CD14-positive monocyte (primary cell): ENCODE data around the gene OTOG. TPM values are rescaled to one million over a fixed set of nuclear protein-coding genes. Genes with fewer than 3 reads are reported as not detected.
A peak's percentile ranks its signal among the peaks of the same experiment; 100 is the strongest.

Experiments
- DNase-seq, 3 donors: peaks; one replicate each; pipeline ENCODE4 v3.0.0-alpha.2; 2011 to 2022
- H2AFZ ChIP-seq: 2 replicates; pipeline ENCODE4 v1.6.0; 2012; ENCODE audit warnings: mild to moderate bottlenecking, low read depth, low read length, inconsistent platforms; ENCODE audit not compliant: insufficient read depth, poor library complexity, severe bottlenecking
- H3K27ac ChIP-seq, 2 donors: 1 replicate in 1 of 2; 2 replicates in 1 of 2; pipeline ENCODE4 v1.5.1; 2012 to 2013; ENCODE audit warnings: low read length in 2 of 2, control low read depth in 1 of 2, inconsistent platforms in 1 of 2, low read depth in 1 of 2, mild to moderate bottlenecking in 1 of 2
- H3K27me3 ChIP-seq, 2 donors: one replicate each; pipeline versions ENCODE4 v1.6.0 to v1.6.1; 2011 to 2013; ENCODE audit warnings: low read length in 2 of 2; ENCODE audit not compliant: control insufficient read depth in 2 of 2, insufficient read depth in 2 of 2
- H3K36me3 ChIP-seq, 2 donors: replicated peaks in 1 of 2; 1 replicate in 1 of 2; 2 replicates in 1 of 2; pipeline versions ENCODE4 v1.5.1 to v1.6.1; 2012 to 2013; ENCODE audit warnings: low read length in 2 of 2, control low read depth in 1 of 2, inconsistent platforms in 1 of 2, mild to moderate bottlenecking in 1 of 2; ENCODE audit not compliant: insufficient read depth in 2 of 2, control insufficient read depth in 1 of 2
- H3K4me1 ChIP-seq, 2 donors: 1 replicate in 1 of 2; 2 replicates in 1 of 2; pipeline versions ENCODE4 v1.5.1 to v1.6.1; 2012 to 2013; ENCODE audit warnings: low read length in 2 of 2, control low read depth in 1 of 2, inconsistent platforms in 1 of 2, mild to moderate bottlenecking in 1 of 2, moderate library complexity in 1 of 2; ENCODE audit not compliant: insufficient read depth in 2 of 2, control insufficient read depth in 1 of 2
- H3K4me2 ChIP-seq: replicated peaks from 2 replicates; pipeline ENCODE3; 2012; ENCODE audit warnings: low read length, moderate library complexity, mild to moderate bottlenecking; ENCODE audit not compliant: poor library complexity, severe bottlenecking; ENCODE audit errors: extremely low read depth
- H3K4me3 ChIP-seq, 3 experiments: fragments of 200-600 bp in 1 of 3; sonication (generic) in 1 of 3; replicated peaks in 1 of 3; 1 replicate in 2 of 3; 2 replicates in 1 of 3; pipeline ENCODE4 v1.5.1; 2011 to 2013; ENCODE audit warnings: low read length in 3 of 3, mild to moderate bottlenecking in 3 of 3, control low read depth in 2 of 3, low read depth in 2 of 3, inconsistent platforms in 1 of 3, moderate library complexity in 1 of 3
- H3K79me2 ChIP-seq: 2 replicates; pipeline ENCODE4 v1.6.0; 2012; ENCODE audit warnings: mild to moderate bottlenecking, control low read depth, inconsistent platforms, low read length, moderate library complexity; ENCODE audit not compliant: insufficient read depth
- H3K9ac ChIP-seq: 2 replicates; pipeline ENCODE4 v1.6.0; 2017; ENCODE audit warnings: low read length, mild to moderate bottlenecking; ENCODE audit not compliant: insufficient read depth, poor library complexity, severe bottlenecking
- H3K9me3 ChIP-seq, 2 donors: replicated peaks in 1 of 2; 1 replicate in 1 of 2; 2 replicates in 1 of 2; pipeline versions ENCODE4 v1.5.1 to v1.6.1; 2012 to 2013; ENCODE audit warnings: low read length in 2 of 2, control low read depth in 1 of 2; ENCODE audit not compliant: control insufficient read depth in 1 of 2, insufficient read depth in 1 of 2
- H4K20me1 ChIP-seq: 2 replicates; pipeline ENCODE4 v1.6.0; 2012; ENCODE audit warnings: mild to moderate bottlenecking, low read length, control low read depth, moderate library complexity; ENCODE audit not compliant: insufficient read depth
- H3K27ac Mint-ChIP-seq, 7 donors: one replicate each; pipeline ENCODE4 v1.8.0; 2020; ENCODE audit warnings: mild to moderate bottlenecking in 7 of 7, mixed read lengths in 7 of 7, moderate library complexity in 6 of 7, inconsistent platforms in 2 of 7
- H3K27me3 Mint-ChIP-seq, 3 donors: one replicate each; pipeline ENCODE4 v1.8.0; 2021 to 2022; ENCODE audit warnings: low read depth in 3 of 3, mild to moderate bottlenecking in 3 of 3, mixed read lengths in 3 of 3, moderate library complexity in 3 of 3, inconsistent platforms in 1 of 3
- H3K36me3 Mint-ChIP-seq, 2 donors: one replicate each; pipeline ENCODE4 v1.8.0; 2020; ENCODE audit warnings: mixed read lengths in 2 of 2, inconsistent platforms in 1 of 2, mild to moderate bottlenecking in 1 of 2
- H3K4me1 Mint-ChIP-seq: one replicate; pipeline ENCODE4 v1.8.0; 2020; ENCODE audit warnings: mild to moderate bottlenecking, mixed read lengths
- H3K4me3 Mint-ChIP-seq, 2 donors: one replicate each; pipeline ENCODE4 v1.8.0; 2020; ENCODE audit warnings: mild to moderate bottlenecking in 2 of 2, mixed read lengths in 2 of 2, moderate library complexity in 1 of 2
- H3K9me3 Mint-ChIP-seq, 7 donors: one replicate each; pipeline ENCODE4 v1.8.0; 2020 to 2022; ENCODE audit warnings: mixed read lengths in 7 of 7, mild to moderate bottlenecking in 6 of 7, moderate library complexity in 6 of 7, inconsistent platforms in 2 of 7
- CTCF ChIP-seq: fragments of 200-600 bp; IDR thresholded peaks from one replicate; pipeline ENCODE4 v1.8.0; 2022; ENCODE audit warnings: antibody characterized with exemption, mild to moderate bottlenecking
- WGBS: methylation state at CpG from one replicate; pipeline ENCODE4 v1.1.5; 2013; ENCODE audit warnings: missing lambda C conversion rate; ENCODE audit not compliant: insufficient coverage; 5-methylcytosine and 5-hydroxymethylcytosine counted together
- intact Hi-C, 2 donors: fragments of 100-400 bp; cut with micrococcal nuclease; formaldehyde crosslinking; loops; one replicate each; pipeline versions ENCODE4 v1.15.0 to v1.15.1; 2023
- polyA plus RNA-seq, 3 donors: library from polyadenylated mRNA; depleted of rRNA in 1 of 3; unstranded in 2 of 3; stranded (reverse) in 1 of 3; fragments of 300-500 nt in 2 of 3; fragments of >200 nt in 1 of 3; fragmentation: Illumina TruSeq in 2 of 3; gene quantifications; 1 replicate in 2 of 3; 2 replicates in 1 of 3; pipeline ENCODE4 v1.2.3, GENCODE V29; 2012 to 2021

Gene OTOG
- polyA plus RNA-seq, 3 donors: not detected

DNA sequence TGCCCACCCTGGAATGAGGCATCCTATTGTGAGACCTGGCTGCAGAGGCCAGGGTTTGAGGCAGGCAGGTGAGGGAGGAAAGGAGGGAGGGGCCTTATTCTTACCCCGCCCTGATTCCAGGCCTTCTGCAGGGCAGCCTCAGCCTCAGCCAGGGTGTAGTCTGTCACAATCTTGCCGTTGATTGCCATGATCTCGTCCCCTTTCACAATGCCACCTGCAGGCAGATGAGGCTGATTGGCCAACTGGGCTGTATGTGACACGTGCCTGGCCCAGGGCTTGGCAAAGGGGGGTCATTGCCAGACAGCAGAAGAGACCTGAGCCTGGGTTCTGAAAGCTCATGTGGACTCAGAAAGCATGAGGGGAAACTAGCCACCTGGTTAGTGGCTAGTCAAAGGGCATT, 49.0 kb upstream of the OTOG start:
- H3K36me3 ChIP-seq: no peaks in the 10 kb centered on the region
- H3K9me3 Mint-ChIP-seq: no peaks in the 10 kb centered on the region
- no peak overlapping the region for H3K27ac Mint-ChIP-seq
- H3K27ac ChIP-seq: no peak overlapping the region
- H3K4me2 ChIP-seq: no peak overlapping the region
- H3K4me3 Mint-ChIP-seq: no peak overlapping the region
- intact Hi-C loops: no loop called here
- no peaks in the 10 kb centered on the region for H3K4me1 ChIP-seq
- no peaks in the 10 kb centered on the region for H3K27me3 ChIP-seq
- no peak overlapping the region for H3K9ac ChIP-seq
- H3K27me3 Mint-ChIP-seq: peaks cover 2 to 5% (median 5%) of the 10 kb centered on the region in 3 donors
- no peaks in the 10 kb centered on the region for H3K79me2 ChIP-seq
- H3K36me3 Mint-ChIP-seq: no peaks in the 10 kb centered on the region
- WGBS: 0% methylated on average over 3 of the region's 4 CpGs
- no peaks in the 10 kb centered on the region for H4K20me1 ChIP-seq
- no peak overlapping the region for H3K4me3 ChIP-seq
- H3K4me1 Mint-ChIP-seq: peaks cover 2% of the 10 kb centered on the region
- TF ChIP-seq CTCF: no peak
- H2AFZ ChIP-seq: peak overlapping the region; percentile 21
- H3K9me3 ChIP-seq: no peaks in the 10 kb centered on the region
- no peak for DNase-seq

GRCh38 chr11:17498475-17498874, 48.6 kb upstream of the OTOG start:
- H3K27ac Mint-ChIP-seq: no peak overlapping the region
- no peak for DNase-seq
- H3K4me1 Mint-ChIP-seq: peaks cover 2% of the 10 kb centered on the region
- no peaks in the 10 kb centered on the region for H4K20me1 ChIP-seq
- H3K27ac ChIP-seq: no peak overlapping the region
- H3K9ac ChIP-seq: no peak overlapping the region
- H2AFZ ChIP-seq: no peak overlapping the region
- H3K9me3 Mint-ChIP-seq: no peaks in the 10 kb centered on the region
- H3K4me2 ChIP-seq: no peak overlapping the region
- no peaks in the 10 kb centered on the region for H3K79me2 ChIP-seq
- no peaks in the 10 kb centered on the region for H3K36me3 ChIP-seq
- peaks cover 2 to 7% (median 5%) of the 10 kb centered on the region in 3 donors for H3K27me3 Mint-ChIP-seq
- no peaks in the 10 kb centered on the region for H3K4me1 ChIP-seq
- no peak overlapping the region for H3K4me3 Mint-ChIP-seq
- peak; percentile 11 for TF ChIP-seq CTCF
- intact Hi-C loops: no loop called here
- no peaks in the 10 kb centered on the region for H3K9me3 ChIP-seq
- H3K4me3 ChIP-seq: no peak overlapping the region
- H3K27me3 ChIP-seq: no peaks in the 10 kb centered on the region
- WGBS: 72% methylated on average over 2 of the region's 5 CpGs
- H3K36me3 Mint-ChIP-seq: no peaks in the 10 kb centered on the region
